Ovary (tissue), 9 donors: Measurements from ENCODE around the gene CHD3. TPM values are rescaled to one million over a fixed set of nuclear protein-coding genes. Genes with fewer than 3 reads are reported as not detected.

Experiments
- DNase-seq, 5 donors: peaks; one replicate each; pipeline ENCODE4 v3.0.0-alpha.2; 2019 to 2020
- H3K27ac ChIP-seq, 2 donors: fragments of 200-600 bp; one replicate each; pipeline versions ENCODE4 v1.5.1 to v1.8.0; 2019 to 2022
- H3K27me3 ChIP-seq: fragments of 200-600 bp; one replicate; pipeline ENCODE4 v1.8.0; 2022
- H3K36me3 ChIP-seq: fragments of 200-600 bp; sonication (generic); one replicate; pipeline ENCODE4 v1.5.1; 2019
- H3K4me1 ChIP-seq: one replicate; pipeline ENCODE4 v1.8.1; 2013; ENCODE audit warnings: mild to moderate bottlenecking, moderate library complexity; ENCODE audit not compliant: insufficient read depth
- H3K4me3 ChIP-seq: fragments of 200-600 bp; sonication (generic); one replicate; pipeline ENCODE4 v1.5.1; 2017
- H3K9me3 ChIP-seq, 2 donors: fragments of 200-600 bp in 1 of 2; sonication (generic) in 1 of 2; one replicate each; pipeline versions ENCODE4 v1.5.1 to v1.8.1; 2013 to 2019; ENCODE audit warnings: mild to moderate bottlenecking in 1 of 2, moderate library complexity in 1 of 2
- CTCF ChIP-seq, 3 donors: fragments of 450-650 bp in 2 of 3; fragments of 200-600 bp in 1 of 3; IDR thresholded peaks; one replicate each; pipeline versions ENCODE4 v1.5.1 to v1.8.0; 2016 to 2022; ENCODE audit warnings: antibody characterized with exemption in 3 of 3, mild to moderate bottlenecking in 1 of 3
- EP300 ChIP-seq: sonication (generic); formaldehyde crosslinking; IDR thresholded peaks from one replicate; pipeline ENCODE4 v1.6.1; 2017; ENCODE audit warnings: antibody characterized with exemption
- POLR2A ChIP-seq: fragments of 450-650 bp; IDR thresholded peaks from one replicate; pipeline ENCODE4 v1.6.1; 2017; ENCODE audit warnings: antibody characterized with exemption, mild to moderate bottlenecking, moderate library complexity
- WGBS, 3 donors: extraction: QIAGEN DNeasy Blood & Tissue Kit in 1 of 3; methylation state at CpG; one replicate each; pipeline versions ENCODE4 v1.1.5 to v1.1.7; 2013 to 2017; 5-methylcytosine and 5-hydroxymethylcytosine counted together
- intact Hi-C, 4 donors: fragments of 100-400 bp; cut with DNase I; formaldehyde crosslinking; loops; one replicate each; pipeline versions ENCODE4 v1.11.0 to v1.15.1; 2022 to 2023
- polyA plus RNA-seq, 2 donors: library from polyadenylated mRNA; stranded (reverse); fragments of 200-250 nt in 1 of 2; fragments of 350-450 nt in 1 of 2; fragmentation: Illumina TruSeq in 1 of 2; extraction: RNeasy Lipid Tissue Mini Kit (QIAGEN cat#74804) in 1 of 2; gene quantifications; one replicate each; pipeline ENCODE4 v1.2.3, GENCODE V29; 2013 to 2014
- total RNA-seq, 7 donors: library from RNA; depleted of rRNA in 2 of 7; stranded (reverse); fragments of >200 nt in 2 of 7; fragmentation: NEBNext Ultra II Directional in 3 of 7; extraction: Animal tissue kit (Norgen Biotek cat#: 25700) in 3 of 7; gene quantifications; one replicate each; pipeline versions ENCODE4 v1.1.0 to v1.2.4, GENCODE V29; 2016 to 2023
- donor health status: DM: no; HTN: no; CAD: no; lungs with moderate emphysema.
- donor health status: DM: no; HTN: no; CAD: no.
- donor health status: Bipolar disorder and iron deficiency.
- donor health status: DM: yes; HTN: yes; CAD: no.
- donor health status: DM: no; HTN: no; CAD: no.
- donor health status: DM: yes; HTN: yes; CAD: no.

Gene CHD3
- total and polyA plus RNA-seq, 9 donors: 65.7 to 145 (median 100) TPM

GRCh38 chr17:7840875-7841274 lies 47.7 kb upstream of the CHD3 start:
- WGBS, 3 donors: 66 to 79% (median 70%) methylated on average over 1 of the region's 1 CpG
- peak overlapping the region; percentile 81 to 90 for H3K27ac ChIP-seq
- no peaks in the 10 kb centered on the region for H3K9me3 ChIP-seq
- no peak for DNase-seq
- intact Hi-C loops: loop anchor here in 1 of 4 donors (10.0 kb wide), 1 partner anchor 314 kb away; the partner anchor contains the start of gene PER1
- no peaks in the 10 kb centered on the region for H3K27me3 ChIP-seq
- H3K4me1 ChIP-seq: peaks cover 17% of the 10 kb centered on the region
- H3K4me3 ChIP-seq: no peak overlapping the region
- TF ChIP-seq POLR2A (no peak), CTCF (IDR thresholded peaks at IDR 0.05) (no peak), EP300 (no peak)
- H3K36me3 ChIP-seq: no peaks in the 10 kb centered on the region

GRCh38 chr17:7841396-7841914 lies 47.1 kb upstream of the CHD3 start:
- peak overlapping the region; percentile 81 to 90 for H3K27ac ChIP-seq
- no peak for TF ChIP-seq POLR2A
- no peak for TF ChIP-seq EP300
- no peak for TF ChIP-seq CTCF (IDR thresholded peaks at IDR 0.05)
- DNase-seq: peak; percentile 93 to 95 (median 94)
- H3K27me3 ChIP-seq: no peaks in the 10 kb centered on the region
- intact Hi-C loops: loop anchor here in 1 of 4 donors (10.0 kb wide), 1 partner anchor 313 kb away; the partner anchor contains the start of gene PER1
- H3K36me3 ChIP-seq: no peaks in the 10 kb centered on the region
- H3K4me3 ChIP-seq: peak overlapping the region; percentile 83
- H3K9me3 ChIP-seq: no peaks in the 10 kb centered on the region
- 2 to 4% (median 3%) methylated on average over 21 to 33 of the region's 34 CpGs for WGBS, 3 donors
- peaks cover 17% of the 10 kb centered on the region for H3K4me1 ChIP-seq

GRCh38 chr17:7841915-7842379 lies 46.6 kb upstream of the CHD3 start:
- no peak for TF ChIP-seq EP300
- peak in 2 of 3 donors; percentile 35 to 57 for TF ChIP-seq CTCF (IDR thresholded peaks at IDR 0.05)
- TF ChIP-seq POLR2A: no peak
- WGBS, 3 donors: 0% methylated on average over 35 to 46 of the region's 46 CpGs
- Histone ChIP-seq H3K27ac (peak overlapping the region; percentile 81 to 90), H3K36me3 (no peaks in the 10 kb centered on the region), H3K27me3 (no peaks in the 10 kb centered on the region), H3K4me1 (peaks cover 17% of the 10 kb centered on the region), H3K9me3 (no peaks in the 10 kb centered on the region), H3K4me3 (peak overlapping the region; percentile 83)
- intact Hi-C loops: loop anchor here in 1 of 4 donors (10.0 kb wide), 1 partner anchor 313 kb away; the partner anchor contains the start of gene PER1
- DNase-seq: peak; percentile 91 to 96 (median 94)

- no peaks in the 10 kb centered on the region for H3K9me3 ChIP-seq
- intact Hi-C loops: loop anchor here in 1 of 4 donors (10.0 kb wide), 1 partner anchor 312 kb away; the partner anchor contains the start of gene PER1
- peak overlapping the region; percentile 81 to 90 for H3K27ac ChIP-seq
- no peaks in the 10 kb centered on the region for H3K36me3 ChIP-seq
- peak overlapping the region; percentile 83 for H3K4me3 ChIP-seq
- H3K4me1 ChIP-seq: peaks cover 17% of the 10 kb centered on the region
- 0 to 1% (median 1%) methylated on average over 47 of the region's 47 CpGs for WGBS, 3 donors
- no peaks in the 10 kb centered on the region for H3K27me3 ChIP-seq
- peak; percentile 38 for TF ChIP-seq POLR2A
- peak; percentile 70 for TF ChIP-seq EP300
- TF ChIP-seq CTCF (IDR thresholded peaks at IDR 0.05): no peak
- peak; percentile 76 to 89 (median 81) for DNase-seq
These were observed 46.0 kb upstream of the CHD3 start for GRCh38 chr17:7842380-7843256.
